Thymus (tissue), 11 donors: ENCODE measurements around the gene ABT1. TPM values are rescaled to one million over a fixed set of nuclear protein-coding genes. Genes with fewer than 3 reads are reported as not detected.

Experiments
- DNase-seq, 9 donors: peaks; one replicate each; pipeline ENCODE4 v3.0.0-alpha.2; 2013; ENCODE audit warnings: low spot score in 9 of 9, low read depth in 6 of 9, missing footprints in 1 of 9
- H3K27ac ChIP-seq, 2 donors: one replicate each; pipeline ENCODE4 v1.5.1; 2013; ENCODE audit warnings: control low read depth in 1 of 2, low read depth in 1 of 2, low read length in 1 of 2, mild to moderate bottlenecking in 1 of 2, moderate library complexity in 1 of 2
- H3K27me3 ChIP-seq, 2 donors: one replicate each; pipeline ENCODE4 v1.5.1; 2013; ENCODE audit warnings: low read length in 1 of 2; ENCODE audit not compliant: control insufficient read depth in 2 of 2, insufficient read depth in 1 of 2
- H3K36me3 ChIP-seq, 2 donors: one replicate each; pipeline ENCODE4 v1.5.1; 2013; ENCODE audit warnings: low read length in 1 of 2, mild to moderate bottlenecking in 1 of 2, moderate library complexity in 1 of 2; ENCODE audit not compliant: control insufficient read depth in 2 of 2, insufficient read depth in 2 of 2
- H3K4me1 ChIP-seq, 2 donors: one replicate each; pipeline ENCODE4 v1.5.1; 2013; ENCODE audit warnings: low read length in 2 of 2; ENCODE audit not compliant: control insufficient read depth in 2 of 2, insufficient read depth in 2 of 2
- H3K4me3 ChIP-seq, 2 donors: one replicate each; pipeline ENCODE4 v1.5.1; 2013; ENCODE audit warnings: low read length in 2 of 2, control low read depth in 1 of 2, mild to moderate bottlenecking in 1 of 2
- H3K9me3 ChIP-seq, 2 donors: one replicate each; pipeline ENCODE4 v1.5.1; 2013; ENCODE audit warnings: low read length in 1 of 2, mild to moderate bottlenecking in 1 of 2; ENCODE audit not compliant: control insufficient read depth in 2 of 2, insufficient read depth in 1 of 2
- WGBS: extraction: QIAGEN DNeasy Blood & Tissue Kit; methylation state at CpG from one replicate; pipeline ENCODE4 v1.1.7; 2013; 5-methylcytosine and 5-hydroxymethylcytosine counted together
- polyA plus RNA-seq: library from polyadenylated mRNA; stranded (reverse); fragments of 200-250 nt; gene quantifications from one replicate; pipeline ENCODE4 v1.2.3, GENCODE V29; 2013
- total RNA-seq: library from RNA; stranded (reverse); fragments of 120-200 nt; gene quantifications from one replicate; pipeline ENCODE4 v1.2.4, GENCODE V29; 2013
- donor health status: healthy.

ABT1 gene
- total and polyA plus RNA-seq, 2 donors: 22.7 to 25.0 TPM

GRCh38 chr6:26554447-26554696 is 42.4 kb upstream of the ABT1 start:
- H3K9me3 ChIP-seq: peaks cover 0 to 6% of the 10 kb centered on the region in 2 donors
- WGBS: 25% methylated on average over 1 of the region's 1 CpG
- H3K27me3 ChIP-seq: peaks cover 0 to 10% of the 10 kb centered on the region in 2 donors
- no peak for DNase-seq
- H3K36me3 ChIP-seq: no peaks in the 10 kb centered on the region
- peak overlapping the region; percentile 13 to 53 for H3K27ac ChIP-seq
- H3K4me1 ChIP-seq: peaks cover 9 to 29% of the 10 kb centered on the region in 2 donors
- peak overlapping the region; percentile 30 to 44 for H3K4me3 ChIP-seq

- peak in 3 of 9 donors; percentile 47 to 73 (median 56) for DNase-seq
- H3K4me3 ChIP-seq: peak overlapping the region; percentile 30 to 44
These were observed 41.9 kb upstream of the ABT1 start for GRCh38 chr6:26554697-26555504.

GRCh38 chr6:26555505-26556262 is 41.1 kb upstream of the ABT1 start:
- no peak for DNase-seq
- 65% methylated on average over 19 of the region's 19 CpGs for whole genome bisulfite sequencing

More at GRCh38 chr6:26554697-26555504, 41.9 kb upstream of the ABT1 start:
- peak overlapping the region; percentile 53 to 60 for H3K27ac ChIP-seq
- peaks cover 0 to 6% of the 10 kb centered on the region in 2 donors for H3K9me3 ChIP-seq
- H3K4me1 ChIP-seq: peaks cover 9 to 26% of the 10 kb centered on the region in 2 donors
- 9% methylated on average over 27 of the region's 27 CpGs for WGBS
- peaks cover 0 to 10% of the 10 kb centered on the region in 2 donors for H3K27me3 ChIP-seq
- H3K36me3 ChIP-seq: no peaks in the 10 kb centered on the region

DNA sequence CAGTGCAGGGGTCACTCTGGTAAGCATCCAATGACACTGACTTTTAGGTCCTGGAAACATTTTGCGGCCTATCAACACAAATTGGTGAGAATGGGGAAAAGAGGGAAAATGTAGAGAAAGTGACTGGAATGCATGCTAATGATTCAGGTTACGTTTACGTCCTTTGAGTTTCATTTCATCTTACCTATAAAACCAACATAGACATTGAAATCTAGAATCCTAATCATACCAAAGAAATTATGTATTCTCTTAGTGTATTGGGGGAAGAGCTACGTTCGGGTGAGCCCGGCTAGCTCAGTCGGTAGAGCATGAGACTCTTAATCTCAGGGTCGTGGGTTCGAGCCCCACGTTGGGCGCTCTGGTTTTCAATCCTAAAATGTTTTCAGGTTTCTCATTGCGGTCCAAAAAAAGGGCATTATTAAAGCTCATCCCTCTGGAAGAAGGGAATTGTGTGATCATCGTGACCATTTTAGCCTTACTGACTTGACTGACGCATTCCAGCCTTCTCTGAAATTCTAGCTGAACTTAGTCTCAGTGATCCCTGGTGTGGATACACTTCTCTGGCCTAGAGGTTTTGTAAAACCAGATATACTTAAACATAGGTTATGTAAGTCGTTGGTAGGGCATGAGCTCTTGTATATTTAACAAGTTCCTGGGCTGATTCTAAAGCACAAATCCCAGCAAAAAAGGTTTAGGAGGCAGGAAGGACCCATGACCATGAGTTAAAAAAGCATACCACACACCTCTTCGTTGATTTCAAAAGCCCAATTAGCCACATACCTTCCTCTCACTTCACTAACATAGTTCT is 40.3 kb upstream of the ABT1 start:
- Histone ChIP-seq H3K9me3 (no peaks in the 10 kb centered on the region), H3K27me3 (peaks cover 0 to 10% of the 10 kb centered on the region in 2 donors), H3K36me3 (no peaks in the 10 kb centered on the region), H3K4me1 (peaks cover 9 to 26% of the 10 kb centered on the region in 2 donors), H3K4me3 (no peak overlapping the region), H3K27ac (peak overlapping the region in 1 of 2 donors; percentile 18)
- 69% methylated on average over 16 of the region's 16 CpGs for WGBS
- peak in 1 of 9 donors; percentile 45 for DNase-seq

More at GRCh38 chr6:26555505-26556262, 41.1 kb upstream of the ABT1 start:
- Histone ChIP-seq H3K9me3 (no peaks in the 10 kb centered on the region), H3K4me3 (peak overlapping the region in 1 of 2 donors; percentile 44), H3K36me3 (no peaks in the 10 kb centered on the region), H3K27ac (no peak overlapping the region), H3K4me1 (peaks cover 9 to 26% of the 10 kb centered on the region in 2 donors), H3K27me3 (peaks cover 0 to 10% of the 10 kb centered on the region in 2 donors)

DNA sequence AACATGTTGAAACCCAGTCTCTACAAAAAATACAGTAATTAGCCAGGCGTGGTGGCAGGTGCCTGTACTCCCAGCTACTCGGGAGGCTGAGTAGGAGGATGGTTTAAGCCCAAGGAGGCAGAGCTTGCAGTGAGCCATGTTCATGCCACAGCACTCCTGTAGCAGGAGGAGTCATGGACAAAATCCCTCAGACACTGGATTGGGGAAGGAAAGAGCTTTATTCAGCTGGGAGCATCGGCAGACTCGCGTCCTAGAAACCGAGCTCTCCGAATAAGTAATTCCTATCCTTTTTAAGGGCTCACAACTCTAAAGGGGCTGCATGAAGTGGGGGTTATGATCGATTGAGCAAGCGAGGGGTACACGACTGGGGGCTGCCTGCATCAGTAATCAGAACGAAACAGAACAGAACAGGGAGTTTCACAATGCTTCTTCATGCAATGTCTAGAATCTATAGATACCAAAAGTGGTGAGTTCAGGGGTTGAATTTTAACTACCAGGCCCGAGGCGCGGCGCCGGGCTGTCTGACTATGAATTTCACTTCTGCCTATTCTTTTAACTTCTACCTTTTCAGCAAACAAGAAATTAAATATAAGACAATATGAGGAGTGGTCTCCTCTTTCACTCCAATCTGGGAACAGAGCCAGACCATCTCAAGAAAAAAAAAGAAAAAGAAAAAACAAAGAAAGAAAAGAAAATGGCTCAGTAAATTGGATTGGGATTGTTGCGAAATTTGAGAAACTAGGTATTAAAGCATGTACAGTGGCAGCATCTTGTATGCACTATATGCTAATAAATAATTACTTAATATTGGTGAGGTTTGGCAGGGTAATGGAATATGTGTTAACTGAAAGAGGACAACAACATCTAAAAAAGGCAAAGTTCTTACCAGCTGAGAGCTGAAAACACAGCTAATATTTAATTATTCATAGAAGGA is 35.0 kb upstream of the ABT1 start:
- no peak overlapping the region for H3K27ac ChIP-seq
- DNase-seq: no peak
- WGBS: 90% methylated on average over 17 of the region's 17 CpGs
- no peaks in the 10 kb centered on the region for H3K36me3 ChIP-seq
- H3K4me3 ChIP-seq: no peak overlapping the region
- H3K4me1 ChIP-seq: no peaks in the 10 kb centered on the region
- H3K27me3 ChIP-seq: no peaks in the 10 kb centered on the region
- peaks cover 0 to 3% of the 10 kb centered on the region in 2 donors for H3K9me3 ChIP-seq

DNA sequence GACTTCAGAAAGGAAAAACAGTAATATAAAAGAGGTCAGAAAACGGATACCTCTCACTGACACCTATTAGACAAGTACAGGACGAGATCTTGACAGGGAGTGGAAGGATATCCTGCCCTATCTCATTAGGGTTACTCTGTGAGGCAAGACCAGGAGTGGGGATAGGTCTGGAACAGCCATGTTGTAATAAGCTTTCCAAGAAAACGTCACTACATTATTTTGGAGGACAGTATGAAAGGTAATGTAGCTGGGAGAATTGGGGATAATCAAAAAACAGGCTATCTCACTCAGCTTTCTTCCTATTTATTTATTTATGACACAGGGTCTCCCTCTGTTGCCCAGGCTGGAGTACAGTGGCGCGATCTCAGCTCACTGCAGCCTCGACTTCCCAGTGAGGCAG is 33.3 kb upstream of the ABT1 start:
- 93% methylated on average over 6 of the region's 6 CpGs for WGBS
- H3K4me3 ChIP-seq: no peak overlapping the region
- DNase-seq: no peak
- H3K4me1 ChIP-seq: peaks cover under 1 to 4% of the 10 kb centered on the region in 2 donors
- no peak overlapping the region for H3K27ac ChIP-seq
- H3K27me3 ChIP-seq: peaks cover 0 to 2% of the 10 kb centered on the region in 2 donors
- H3K36me3 ChIP-seq: no peaks in the 10 kb centered on the region
- peaks cover 0 to 3% of the 10 kb centered on the region in 2 donors for H3K9me3 ChIP-seq

DNA sequence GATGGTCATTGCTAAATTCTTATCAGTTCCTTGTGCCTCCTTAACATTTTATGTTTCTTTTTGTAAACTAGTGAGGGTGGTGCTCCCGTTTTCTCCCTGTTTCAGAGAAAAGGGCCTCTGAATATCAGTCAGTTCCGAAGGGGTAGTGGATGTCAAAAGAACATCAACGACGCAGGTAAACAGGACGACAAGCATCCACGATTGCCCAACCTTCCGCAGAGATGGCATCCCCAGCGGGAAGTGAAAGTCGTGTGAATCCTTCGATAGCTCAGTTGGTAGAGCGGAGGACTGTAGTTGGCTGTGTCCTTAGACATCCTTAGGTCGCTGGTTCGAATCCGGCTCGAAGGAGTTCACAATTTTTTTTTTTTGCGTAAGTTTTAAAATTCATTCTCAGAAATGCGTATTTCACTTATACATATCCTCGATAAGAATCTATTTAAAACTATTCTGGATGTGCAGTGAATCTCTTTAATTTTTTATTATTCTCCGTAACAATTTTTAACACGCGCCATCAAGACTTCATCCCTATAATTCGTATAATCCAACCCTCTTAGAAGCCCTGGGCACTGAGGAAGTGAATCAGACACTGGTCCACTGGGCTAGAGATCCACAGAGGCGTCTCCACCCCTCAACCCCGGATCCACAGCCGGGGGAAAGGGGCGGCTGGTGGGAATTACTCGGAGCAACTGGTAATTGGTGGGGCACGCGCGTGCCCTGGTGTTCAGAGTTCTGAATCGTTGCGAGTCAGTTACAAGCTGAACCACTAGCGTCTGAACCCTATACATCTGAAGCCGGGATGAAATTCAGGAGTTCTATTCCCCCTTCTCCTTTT is 27.9 kb upstream of the ABT1 start:
- H3K4me1 ChIP-seq: peaks cover 5 to 13% of the 10 kb centered on the region in 2 donors
- 4% methylated on average over 34 of the region's 34 CpGs for WGBS
- no peaks in the 10 kb centered on the region for H3K36me3 ChIP-seq
- H3K27ac ChIP-seq: peak overlapping the region; percentile 20 to 55
- peaks cover 0 to 49% of the 10 kb centered on the region in 2 donors for H3K27me3 ChIP-seq
- DNase-seq: peak; percentile 86 to 99 (median 96)
- H3K4me3 ChIP-seq: peak overlapping the region; percentile 56 to 65
- H3K9me3 ChIP-seq: peaks cover 0 to 3% of the 10 kb centered on the region in 2 donors
